SU-DHL-6 (cell line): ENCODE measurements around the gene GIPC3.

Source experiments
- EZH2phosphoT487 ChIP-seq: fragments of 200-600 bp; sonication (generic), shearing (Covaris generic); conservative IDR thresholded peaks from 2 replicates; pipeline ENCODE4 v1.6.1; 2018; ENCODE audit warnings: mild to moderate bottlenecking, antibody characterized with exemption, low read length, moderate library complexity, mixed read lengths
- TF ChIP-seq, protein P1 (sequence below): fragments of 200-600 bp; sonication (generic); IDR thresholded peaks from one replicate; pipeline ENCODE4 v1.5.1; 2017; ENCODE audit warnings: antibody characterized with exemption, mild to moderate bottlenecking, low read length, moderate library complexity; ENCODE audit not compliant: insufficient read depth, poor library complexity, severe bottlenecking

DNA sequence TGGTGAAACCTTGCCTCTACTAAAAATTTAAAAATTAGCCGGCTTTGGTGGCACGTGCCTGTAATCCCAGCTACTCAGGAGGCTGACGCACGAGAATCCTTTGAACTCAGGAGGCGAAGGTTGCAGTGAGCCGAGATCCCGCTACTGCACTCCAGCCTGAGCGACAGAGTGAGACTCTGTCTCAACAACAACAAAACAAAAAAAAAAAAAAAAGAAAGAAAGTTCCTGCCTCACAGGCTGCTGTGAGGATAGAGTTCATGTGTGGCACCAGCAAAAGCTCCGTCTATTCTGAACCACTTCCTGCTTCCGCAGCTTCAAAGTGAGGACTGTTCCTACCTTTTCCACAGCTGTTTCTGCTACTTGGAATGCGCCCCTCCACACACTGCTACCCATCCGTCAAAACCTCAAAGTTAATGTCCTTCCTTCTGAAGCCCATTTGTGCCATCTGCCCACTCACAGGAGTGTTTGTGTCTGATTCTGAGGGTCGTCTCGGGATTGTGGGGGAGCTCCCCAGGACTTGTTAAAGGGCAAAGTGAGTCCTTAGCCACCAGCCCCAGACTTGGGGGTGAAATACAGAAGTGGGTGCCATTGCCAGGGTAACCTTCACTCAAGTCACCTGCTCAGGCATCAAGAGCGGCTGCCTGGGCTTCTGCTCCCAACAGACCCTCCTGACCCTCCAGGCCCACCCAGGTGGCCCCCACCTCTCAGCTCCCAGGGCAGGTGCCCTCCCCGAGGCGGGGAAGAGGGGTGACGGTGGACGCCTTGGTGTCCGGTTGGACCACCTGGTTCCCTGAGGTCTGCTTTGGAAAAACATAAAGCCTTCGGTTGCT, 30.8 kb upstream of the GIPC3 start:
- TF ChIP-seq, protein P1, sequence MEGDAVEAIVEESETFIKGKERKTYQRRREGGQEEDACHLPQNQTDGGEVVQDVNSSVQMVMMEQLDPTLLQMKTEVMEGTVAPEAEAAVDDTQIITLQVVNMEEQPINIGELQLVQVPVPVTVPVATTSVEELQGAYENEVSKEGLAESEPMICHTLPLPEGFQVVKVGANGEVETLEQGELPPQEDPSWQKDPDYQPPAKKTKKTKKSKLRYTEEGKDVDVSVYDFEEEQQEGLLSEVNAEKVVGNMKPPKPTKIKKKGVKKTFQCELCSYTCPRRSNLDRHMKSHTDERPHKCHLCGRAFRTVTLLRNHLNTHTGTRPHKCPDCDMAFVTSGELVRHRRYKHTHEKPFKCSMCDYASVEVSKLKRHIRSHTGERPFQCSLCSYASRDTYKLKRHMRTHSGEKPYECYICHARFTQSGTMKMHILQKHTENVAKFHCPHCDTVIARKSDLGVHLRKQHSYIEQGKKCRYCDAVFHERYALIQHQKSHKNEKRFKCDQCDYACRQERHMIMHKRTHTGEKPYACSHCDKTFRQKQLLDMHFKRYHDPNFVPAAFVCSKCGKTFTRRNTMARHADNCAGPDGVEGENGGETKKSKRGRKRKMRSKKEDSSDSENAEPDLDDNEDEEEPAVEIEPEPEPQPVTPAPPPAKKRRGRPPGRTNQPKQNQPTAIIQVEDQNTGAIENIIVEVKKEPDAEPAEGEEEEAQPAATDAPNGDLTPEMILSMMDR, result no peak
- no peak for TF ChIP-seq EZH2phosphoT487
